Posterior cingulate gyrus (tissue), 11 donors: ENCODE data around the gene CHRFAM7A.
"Not testable (repeated sequence)": the region's sequence is repeated elsewhere in the genome, so short reads cannot be mapped to it uniquely, and the experiment has no call there.

Source experiments
- DNase-seq, 10 donors: peaks; one replicate each; pipeline versions ENCODE4 v3.0.0 to v3.0.0-alpha.2; 2020 to 2021; ENCODE audit warnings: mixed read lengths in 3 of 10
- intact Hi-C: fragments of 100-400 bp; cut with DNase I; formaldehyde crosslinking; loops from one replicate; pipeline ENCODE4 v1.15.1; 2023

CHRFAM7A gene

GRCh38 chr15:30326145-30326544 lies 67.2 kb downstream of the CHRFAM7A start:
- DNase-seq, intact Hi-C loops: not testable (repeated sequence)

- intact Hi-C loops, DNase-seq: not testable (repeated sequence)
Measured at GRCh38 chr15:30321063-30321462, 72.3 kb downstream of the CHRFAM7A start.

GRCh38 chr15:30315704-30316103 lies 77.6 kb downstream of the CHRFAM7A start:
- DNase-seq, intact Hi-C loops: not testable (repeated sequence)

DNA sequence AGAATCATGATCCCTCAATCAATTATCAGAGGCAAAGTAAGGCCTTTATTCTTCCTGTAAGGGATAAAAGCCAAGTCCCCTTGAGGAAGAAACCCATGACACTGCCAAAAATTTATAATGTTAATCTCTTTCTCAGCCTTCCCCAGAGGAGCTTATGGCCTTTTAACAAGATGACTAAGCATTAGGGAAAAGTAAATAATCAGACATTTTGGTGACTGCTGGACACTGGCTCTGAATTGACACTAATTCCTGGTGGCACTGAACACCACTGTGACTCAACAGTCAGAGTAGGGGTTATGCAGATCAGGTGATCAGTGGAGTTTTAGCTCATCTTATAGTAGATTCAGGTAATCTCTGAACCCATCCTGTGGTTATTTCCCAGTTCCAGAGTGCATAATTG lies 82.8 kb downstream of the CHRFAM7A start:
- DNase-seq, intact Hi-C loops: not testable (repeated sequence)
